ENCODE data around the gene TTC34.

TTC34 gene

GRCh38 chr1:2587071-2587859 lies 214.2 kb downstream of the TTC34 start:
- no peak for TF ChIP-seq CTCF (IDR thresholded peaks at IDR 0.05; ENCODE audit: low read length)
- no peak for TF ChIP-seq EZH2 (IDR thresholded peaks at IDR 0.05; ENCODE audit: borderline replicate concordance, low read length)
- peaks cover 18% of the 10 kb centered on the region for H3K4me1 ChIP-seq (ENCODE audit: insufficient read depth, low read length, severe bottlenecking)
- H3K36me3 ChIP-seq (ENCODE audit: insufficient read depth, low read length), result no peaks in the 10 kb centered on the region
- H4K20me1 ChIP-seq (ENCODE audit: insufficient read depth, low read length), result no peaks in the 10 kb centered on the region
- H3F3A ChIP-seq (ENCODE audit: insufficient read depth, low read length), result no peaks in the 10 kb centered on the region
- no peaks in the 10 kb centered on the region for H3K9me2 ChIP-seq (ENCODE audit: low read depth, low read length)
- peak overlapping the region; percentile 80 for H3K4me2 ChIP-seq (ENCODE audit: low read length)
- no peak overlapping the region for H3K27ac ChIP-seq (ENCODE audit: low read depth, low read length, poor library complexity, severe bottlenecking)
- H2AFZ ChIP-seq (ENCODE audit: low read length), result no peak overlapping the region
- H3K79me2 ChIP-seq (ENCODE audit: insufficient read depth, low read length), result no peaks in the 10 kb centered on the region
- no peaks in the 10 kb centered on the region for H3K9me3 ChIP-seq (ENCODE audit: low read length)
- H3K9ac ChIP-seq (ENCODE audit: low read length), result peak overlapping the region; percentile 78; the same call in 1 of the 2 replicates
- H3K4me3 ChIP-seq (ENCODE audit: low read depth, low read length, poor library complexity, severe bottlenecking), result peak overlapping the region; percentile 74
- no peaks in the 10 kb centered on the region; the same call in 1 of the 2 replicates for H3K27me3 ChIP-seq (ENCODE audit: insufficient read depth, low read length)

GRCh38 chr1:2586154-2587070 lies 215.1 kb downstream of the TTC34 start, which contains the start of gene PRXL2B:
Gene PRXL2B (plus strand): TSS chr1:2586777. CDS start chr1:2586886, 109 bp downstream.
- TF ChIP-seq CTCF (IDR thresholded peaks at IDR 0.05; ENCODE audit: low read length) (no peak), EZH2 (IDR thresholded peaks at IDR 0.05; ENCODE audit: borderline replicate concordance, low read length) (no peak)
- no peaks in the 10 kb centered on the region for H3F3A ChIP-seq (ENCODE audit: insufficient read depth, low read length)

More at GRCh38 chr1:2586154-2587070, 215.1 kb downstream of the TTC34 start, which contains the start of gene PRXL2B:
- no peaks in the 10 kb centered on the region for H4K20me1 ChIP-seq (ENCODE audit: insufficient read depth, low read length)
- no peaks in the 10 kb centered on the region for H3K79me2 ChIP-seq (ENCODE audit: insufficient read depth, low read length)
- peak within 1 kb of the TSS; percentile 75 for H3K27ac ChIP-seq (ENCODE audit: low read depth, low read length, poor library complexity, severe bottlenecking)
- no peak within 1 kb of the TSS for H2AFZ ChIP-seq (ENCODE audit: low read length)
- peak within 1 kb of the TSS; percentile 74 for H3K4me3 ChIP-seq (ENCODE audit: low read depth, low read length, poor library complexity, severe bottlenecking)
- no peaks in the 10 kb centered on the region; the same call in 1 of the 2 replicates for H3K27me3 ChIP-seq (ENCODE audit: insufficient read depth, low read length)
- no peaks in the 10 kb centered on the region for H3K9me2 ChIP-seq (ENCODE audit: low read depth, low read length)
- peak within 1 kb of the TSS; percentile 78 for H3K9ac ChIP-seq (ENCODE audit: low read length)
- peak within 1 kb of the TSS; percentile 80 for H3K4me2 ChIP-seq (ENCODE audit: low read length)
- H3K36me3 ChIP-seq (ENCODE audit: insufficient read depth, low read length), result no peaks in the 10 kb centered on the region
- peaks cover 18% of the 10 kb centered on the region for H3K4me1 ChIP-seq (ENCODE audit: insufficient read depth, low read length, severe bottlenecking)
- no peaks in the 10 kb centered on the region for H3K9me3 ChIP-seq (ENCODE audit: low read length)
